Activated CD4-positive, alpha-beta T cell treated with anti-CD3 and anti-CD28 coated beads, Interleukin-2, amount 50 U/mL, for 16 hours (primary cell): ENCODE results near the gene TMEM202.
"Not testable (repeated sequence)": the region's sequence is repeated elsewhere in the genome, so short reads cannot be mapped to it uniquely, and the experiment has no call there.

Source experiments
- DNase-seq: peaks from one replicate; pipeline ENCODE4 v3.0.0-alpha.2; 2020

The TMEM202 gene

GRCh38 chr15:72404841-72405240, 6.7 kb downstream of the TMEM202 start:
- no peak for DNase-seq

- no peak for DNase-seq
These were observed 8.8 kb downstream of the TMEM202 start for GRCh38 chr15:72406936-72407335.

GRCh38 chr15:72411111-72411510, 13.0 kb downstream of the TMEM202 start:
- DNase-seq = no peak

GRCh38 chr15:72411544-72411943, 13.4 kb downstream of the TMEM202 start:
- no peak for DNase-seq

- not testable (repeated sequence) for DNase-seq
These were observed 15.2 kb downstream of the TMEM202 start for GRCh38 chr15:72413337-72413736.

GRCh38 chr15:72415304-72415703, 17.2 kb downstream of the TMEM202 start:
- no peak for DNase-seq

- DNase-seq = not testable (repeated sequence)
These were observed 21.7 kb downstream of the TMEM202 start for GRCh38 chr15:72419768-72420167.

- DNase-seq = no peak
These were observed 22.5 kb downstream of the TMEM202 start for GRCh38 chr15:72420576-72420975.

- DNase-seq = no peak
These were observed 23.4 kb downstream of the TMEM202 start for GRCh38 chr15:72421484-72421883.

- no peak for DNase-seq
These were observed 25.2 kb downstream of the TMEM202 start for GRCh38 chr15:72423256-72423655.

- DNase-seq = no peak
These were observed 28.6 kb downstream of the TMEM202 start for GRCh38 chr15:72426753-72427152.

- DNase-seq = no peak
These were observed 39.7 kb downstream of the TMEM202 start for GRCh38 chr15:72437650-72438316.

- DNase-seq = not testable (repeated sequence)
These were observed 44.7 kb downstream of the TMEM202 start for GRCh38 chr15:72442848-72443247.

- DNase-seq = no peak
These were observed 47.3 kb downstream of the TMEM202 start for GRCh38 chr15:72445426-72445825.

GRCh38 chr15:72450805-72451204, 52.7 kb downstream of the TMEM202 start:
- no peak for DNase-seq

- no peak for DNase-seq
These were observed 53.1 kb downstream of the TMEM202 start for GRCh38 chr15:72451224-72451623.

- DNase-seq = no peak
These were observed 58.6 kb downstream of the TMEM202 start for GRCh38 chr15:72456684-72457083.
